HG03521 (cell line): Measurements from ENCODE around the gene MOB3A.

Experiments
- ATAC-seq: cut with Tn5 transposase; IDR thresholded peaks from one replicate; pipeline ENCODE4 v1.9.1; 2021; ENCODE audit warnings: mild to moderate bottlenecking, moderate library complexity; ENCODE audit not compliant: unreplicated experiment

The MOB3A gene

DNA sequence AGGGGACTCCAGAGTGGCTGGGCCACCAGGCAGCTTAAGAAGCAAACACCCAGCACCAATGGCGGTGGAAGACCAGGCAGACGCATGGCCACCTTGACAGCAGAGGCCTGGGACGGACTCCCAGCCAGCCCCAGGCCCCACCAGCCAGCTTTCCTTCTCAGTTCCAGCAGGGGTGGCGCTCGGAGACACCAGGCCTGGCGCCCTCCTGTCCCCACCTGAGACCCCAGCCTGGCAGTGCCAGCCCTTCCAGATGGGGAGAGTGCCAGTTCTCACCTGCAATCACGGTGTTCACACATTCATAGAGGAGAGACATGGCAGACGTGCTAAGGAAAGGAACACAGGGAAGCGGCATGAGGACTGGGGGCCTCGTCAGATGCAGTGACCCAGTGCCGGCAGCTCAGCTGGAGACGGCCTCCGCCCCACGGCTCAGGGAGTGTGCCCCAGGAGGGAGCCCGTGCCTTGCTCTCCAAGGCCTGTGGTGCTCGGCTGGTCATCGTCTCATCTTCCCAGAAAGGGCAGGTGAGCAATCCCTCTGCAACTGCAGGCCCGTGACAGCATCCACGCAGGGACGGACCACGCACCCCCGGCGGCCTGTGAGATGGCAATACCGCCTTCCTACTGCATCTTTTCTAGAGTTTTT, 30.9 kb upstream of the MOB3A start:
- ATAC-seq: no peak

DNA sequence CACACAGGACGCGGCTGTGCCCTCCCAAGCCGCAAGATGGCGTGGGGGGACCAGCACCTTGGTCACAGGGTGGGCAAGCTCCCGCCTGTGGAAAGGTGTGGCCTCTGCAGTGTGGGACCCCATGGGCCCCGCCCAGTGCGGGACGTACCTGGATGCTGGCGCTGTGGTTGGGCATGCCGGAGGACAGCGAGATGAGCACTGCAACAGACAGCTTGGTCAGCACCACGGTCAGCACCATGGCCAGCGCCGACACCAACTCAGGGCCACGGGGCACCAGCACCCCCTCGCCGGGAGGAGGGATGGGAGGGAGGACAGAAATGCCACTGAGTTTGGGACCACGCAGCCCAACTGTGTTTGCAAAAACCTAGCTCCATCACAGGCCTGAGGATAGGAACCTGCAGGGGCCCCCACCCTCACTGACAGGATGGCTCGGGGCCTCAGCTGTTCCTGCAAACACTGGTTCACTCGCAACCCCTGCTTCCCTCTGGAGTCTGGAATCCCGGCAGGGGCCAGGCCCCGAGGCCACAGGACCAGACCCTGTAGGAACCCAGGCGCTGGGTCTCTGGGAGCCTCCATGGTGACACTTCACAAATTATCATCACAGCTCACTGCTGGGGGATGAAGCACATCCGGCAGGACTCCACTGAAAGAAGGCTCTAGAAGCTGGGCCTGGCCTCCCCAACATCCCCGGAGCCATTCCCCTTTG, 27.7 kb upstream of the MOB3A start:
- no peak for ATAC-seq

GRCh38 chr19:2122982-2123381, 26.9 kb upstream of the MOB3A start:
- no peak for ATAC-seq

- ATAC-seq: no peak
Observed at GRCh38 chr19:2122251-2122650, 26.1 kb upstream of the MOB3A start.

DNA sequence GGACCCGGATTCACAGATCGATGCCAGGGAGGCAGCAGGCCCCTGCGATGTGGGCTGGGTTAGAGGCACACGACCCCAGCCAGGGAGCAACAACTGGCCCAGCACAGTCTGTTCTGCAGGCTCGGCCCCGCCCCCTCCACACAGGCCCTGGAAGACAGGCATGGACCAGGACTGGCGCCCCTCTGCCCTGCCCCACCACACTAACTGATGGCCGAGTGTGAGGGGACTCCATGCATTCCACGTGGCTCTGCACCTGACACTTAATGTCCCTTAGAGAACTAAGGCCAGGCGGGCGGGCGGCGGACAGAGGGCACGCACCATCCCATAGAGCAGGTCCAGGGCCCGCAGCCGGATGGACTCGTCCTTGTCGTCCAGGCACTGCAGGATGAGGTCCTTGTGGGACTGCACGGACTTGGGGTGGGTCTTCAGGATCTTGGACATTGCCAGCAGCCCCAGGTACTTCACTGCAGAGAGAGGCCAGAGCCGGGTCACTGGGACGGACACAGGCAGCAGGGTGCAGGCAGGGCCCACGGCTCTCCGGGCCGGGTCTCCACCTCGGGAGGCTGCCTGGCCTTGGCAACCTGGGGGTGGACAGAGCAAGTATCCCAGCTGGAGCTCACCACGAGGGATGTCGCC, 25.4 kb upstream of the MOB3A start:
- ATAC-seq: no peak

DNA sequence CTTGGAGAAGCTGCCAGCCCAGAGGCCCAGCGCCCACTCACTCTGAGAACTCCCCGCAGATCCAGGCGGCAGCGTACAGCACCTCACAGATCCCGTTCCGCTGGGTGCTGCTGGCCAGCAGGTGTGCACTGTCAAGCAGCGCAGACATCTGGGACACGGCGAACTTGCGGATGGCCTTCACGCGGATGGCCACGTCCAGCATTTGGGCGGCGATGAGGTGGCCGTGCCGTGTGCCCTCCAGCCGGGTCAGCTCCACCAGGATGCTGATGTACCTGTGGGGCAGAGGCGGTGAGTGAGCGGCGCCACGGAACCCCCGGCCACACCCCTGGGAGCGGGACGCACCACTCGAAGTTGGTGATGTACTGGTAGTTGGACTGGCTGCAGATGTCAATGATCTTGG, 24.7 kb upstream of the MOB3A start:
- no peak for ATAC-seq

DNA sequence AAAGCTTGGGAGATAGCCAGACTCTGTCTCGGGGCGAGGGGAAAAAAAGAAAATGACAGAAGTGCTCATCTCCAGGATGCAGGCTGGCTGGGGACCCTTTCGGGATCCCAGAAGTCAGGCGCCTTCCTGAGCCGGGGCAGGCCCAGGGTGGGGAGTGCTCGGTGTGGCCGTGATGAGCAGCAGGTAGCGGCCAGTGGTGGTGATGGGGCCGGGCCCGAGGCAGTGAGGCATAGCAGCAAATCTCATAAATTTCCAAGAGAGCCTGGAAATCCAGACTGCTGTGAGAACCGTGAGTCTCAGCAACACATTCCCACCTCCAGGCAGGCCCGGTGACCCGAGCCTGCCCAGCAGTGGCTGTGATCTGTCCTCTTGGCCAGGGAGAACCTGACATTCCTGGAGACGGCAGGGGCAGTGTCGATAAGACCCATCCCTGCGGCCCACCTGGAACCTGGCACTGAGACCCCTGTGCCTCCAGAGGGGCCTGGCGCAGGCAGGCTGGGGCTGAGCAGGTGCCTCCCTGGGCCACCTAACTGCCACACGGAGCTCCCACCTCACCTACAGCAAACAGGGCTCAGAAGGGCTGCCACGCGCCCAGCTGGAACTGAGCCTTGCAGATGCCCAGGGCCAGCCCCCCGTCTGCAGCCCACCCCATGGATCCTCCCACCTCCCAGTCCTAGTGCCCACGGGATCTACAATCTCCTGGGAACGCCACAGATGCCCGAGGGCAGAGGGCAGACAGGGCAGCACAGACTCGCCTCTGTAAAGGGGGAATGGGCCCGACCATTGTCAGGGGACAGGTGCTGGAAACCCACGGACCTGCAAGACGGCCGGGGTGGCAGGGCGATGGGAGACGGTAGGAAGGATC, 24.0 kb upstream of the MOB3A start:
- ATAC-seq: no peak

GRCh38 chr19:2118438-2118837, 22.3 kb upstream of the MOB3A start:
- no peak for ATAC-seq

DNA sequence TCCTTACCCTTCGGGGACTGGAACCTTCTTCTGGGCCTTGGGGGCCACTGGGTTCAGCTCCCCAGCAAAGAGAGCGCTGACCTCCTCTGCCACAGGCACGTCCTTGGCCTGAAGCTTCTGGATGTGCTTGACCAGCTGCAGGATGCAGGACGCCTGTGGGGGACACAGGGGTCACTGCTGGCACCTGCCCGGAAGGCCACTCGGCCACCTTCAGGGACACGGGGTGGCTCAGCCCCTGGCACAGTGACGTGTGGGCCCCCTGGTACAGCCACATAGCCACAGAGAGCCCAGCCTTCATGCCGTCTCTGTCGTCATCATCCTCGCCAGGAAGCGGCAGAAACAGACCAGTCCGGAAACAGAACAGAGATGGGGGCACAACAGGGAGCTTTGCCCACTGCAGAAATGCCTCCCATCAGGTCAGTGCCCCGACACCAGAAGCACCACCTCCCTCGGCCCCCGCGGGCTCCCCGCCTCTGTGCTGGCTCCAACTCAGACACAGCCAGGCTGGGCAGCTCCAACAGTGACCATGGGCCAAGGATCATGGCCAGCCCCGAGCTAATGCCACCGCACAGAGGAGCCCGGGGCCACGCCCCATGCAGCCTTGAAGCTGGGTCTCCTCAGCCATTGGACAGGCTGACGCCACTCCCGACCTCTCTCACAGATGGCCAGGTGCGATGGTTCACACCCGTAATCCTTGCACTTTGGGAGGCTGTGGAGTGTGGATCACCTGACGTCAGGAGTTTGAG, 21.3 kb upstream of the MOB3A start:
- ATAC-seq: no peak

DNA sequence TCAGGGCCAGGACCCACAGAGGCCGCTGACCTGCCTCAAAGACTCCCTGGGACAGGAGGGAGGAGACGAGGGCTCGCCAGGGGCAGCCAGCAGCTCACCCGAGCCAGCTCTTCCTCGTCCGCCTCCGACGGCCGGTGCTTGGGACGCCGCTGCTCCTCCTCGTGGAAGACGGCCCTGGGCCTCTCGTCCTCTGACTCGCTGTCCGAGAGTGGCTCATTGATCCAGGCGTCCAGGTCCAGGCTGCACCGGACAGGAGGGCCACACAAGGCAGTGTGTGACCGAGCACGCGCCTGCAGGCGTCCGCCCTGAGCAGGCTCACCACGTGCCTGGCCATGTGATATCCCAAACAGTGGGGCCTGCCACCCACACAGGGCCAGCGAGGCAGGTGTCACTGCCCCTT, 20.4 kb upstream of the MOB3A start:
- ATAC-seq: no peak

GRCh38 chr19:2115911-2116426, 19.8 kb upstream of the MOB3A start:
- no peak for ATAC-seq

DNA sequence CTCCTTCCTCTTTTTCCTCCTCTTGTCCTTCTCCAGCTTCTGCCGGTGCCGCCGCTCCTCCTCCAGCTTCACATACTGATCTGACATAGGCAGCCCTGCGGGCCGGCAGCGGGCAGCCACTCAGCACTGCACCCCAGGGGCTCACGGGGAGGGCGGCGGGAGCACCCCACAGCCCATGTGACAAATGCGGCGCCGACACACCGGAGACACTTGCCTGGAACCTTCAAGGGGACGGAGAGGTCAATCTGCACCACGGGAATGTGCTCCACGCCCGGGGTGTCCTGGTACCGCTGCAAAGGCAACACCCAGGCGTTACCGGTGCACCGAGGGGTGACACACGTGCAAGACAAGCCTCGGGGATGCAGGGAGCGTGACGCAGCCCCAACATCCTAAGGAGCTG, 19.2 kb upstream of the MOB3A start:
- ATAC-seq: no peak

GRCh38 chr19:2114821-2115220, 18.7 kb upstream of the MOB3A start:
- no peak for ATAC-seq

- ATAC-seq: no peak
Observed at GRCh38 chr19:2114218-2114617, 18.1 kb upstream of the MOB3A start.

- no peak for ATAC-seq
Observed at GRCh38 chr19:2113439-2114211, 17.5 kb upstream of the MOB3A start.

DNA sequence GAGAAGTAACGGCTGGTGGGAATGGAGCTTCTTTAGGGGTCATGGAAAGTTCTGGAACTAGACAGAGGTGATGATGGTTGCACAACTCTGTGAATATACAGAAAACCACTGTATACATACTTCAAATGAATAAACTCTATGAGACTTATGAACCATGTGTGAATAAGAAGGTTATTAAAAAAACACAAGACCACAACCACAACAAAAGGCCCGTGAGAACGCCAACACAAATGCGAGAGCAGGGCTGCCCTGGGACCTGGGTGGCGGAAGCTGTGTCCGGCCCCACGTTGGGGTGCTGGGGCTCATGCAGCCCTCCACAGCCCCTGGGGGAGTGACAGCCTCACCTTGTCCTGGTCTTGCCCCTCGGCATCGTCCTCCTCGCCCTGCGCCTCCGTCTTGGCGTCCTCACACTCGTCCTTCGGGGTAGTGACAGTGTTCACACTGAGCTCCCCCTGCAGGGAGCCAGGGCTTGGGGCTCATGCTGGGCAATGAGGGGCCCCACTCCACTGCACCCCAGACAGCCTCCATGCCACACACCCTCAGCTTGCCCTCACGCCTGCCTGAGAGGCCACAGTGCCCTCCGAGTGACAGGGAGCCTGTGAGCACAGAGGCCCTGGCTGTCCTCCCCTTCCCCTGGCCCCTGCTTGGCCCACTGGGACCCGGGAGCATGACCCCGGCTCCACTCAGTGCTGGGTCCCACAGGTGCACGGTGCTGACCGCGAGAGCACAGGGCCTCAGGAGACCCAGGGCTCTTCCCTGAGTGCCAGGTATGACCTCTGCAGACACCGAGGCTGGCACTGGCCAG, 16.6 kb upstream of the MOB3A start:
- ATAC-seq: no peak

- no peak for ATAC-seq
Observed at GRCh38 chr19:2111886-2112285, 15.8 kb upstream of the MOB3A start.

- ATAC-seq: no peak
Observed at GRCh38 chr19:2111425-2111824, 15.3 kb upstream of the MOB3A start.

DNA sequence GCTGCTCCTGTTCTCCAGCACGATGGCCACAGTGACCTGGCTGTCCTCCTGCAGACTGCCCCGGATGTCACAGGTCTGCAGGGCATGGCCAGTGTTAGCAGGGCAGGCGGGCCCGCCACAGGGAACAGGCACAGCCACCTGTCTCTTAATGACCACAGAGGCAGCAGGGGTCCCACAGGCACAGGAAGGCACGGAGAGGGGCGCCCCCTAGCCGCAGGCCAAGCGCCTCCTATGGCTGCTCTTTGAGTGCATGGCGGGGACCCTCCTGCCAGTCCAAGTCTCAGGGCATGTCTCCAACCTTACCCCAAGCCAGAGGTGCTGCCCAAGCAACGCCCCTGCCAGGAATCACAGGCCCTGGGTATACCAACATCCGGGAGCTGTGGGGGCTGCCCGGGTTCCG, 14.7 kb upstream of the MOB3A start:
- ATAC-seq: no peak
